Mesenchymal stem cell (in vitro differentiated cells and primary cell): Measurements from ENCODE around the gene PODXL.

Experiments used
- DNase-seq: peaks from one replicate; pipeline ENCODE4 v3.0.0-alpha.2; 2013
- H2AFZ ChIP-seq: one replicate; pipeline ENCODE4 v1.6.1; 2013; ENCODE audit warnings: low read depth, mild to moderate bottlenecking, control low read depth, inconsistent platforms, low read length, moderate library complexity
- H2AK5ac ChIP-seq: 2 replicates; pipeline ENCODE4 v1.6.1; 2013; ENCODE audit warnings: low read length, moderate library complexity, mild to moderate bottlenecking, inconsistent platforms; ENCODE audit not compliant: severe bottlenecking
- H2BK120ac ChIP-seq: one replicate; pipeline ENCODE4 v1.6.1; 2013; ENCODE audit warnings: low read depth, mild to moderate bottlenecking, inconsistent platforms, low read length, moderate library complexity
- H2BK12ac ChIP-seq, 2 experiments: one replicate each; pipeline ENCODE4 v1.6.1; 2013; ENCODE audit warnings: inconsistent platforms in 2 of 2, low read length in 2 of 2, mild to moderate bottlenecking in 2 of 2, moderate library complexity in 2 of 2, control low read depth in 1 of 2
- H2BK15ac ChIP-seq: one replicate; pipeline ENCODE4 v1.6.1; 2013; ENCODE audit warnings: mild to moderate bottlenecking, low read depth, inconsistent platforms; ENCODE audit not compliant: poor library complexity, severe bottlenecking
- H2BK5ac ChIP-seq: 2 replicates; pipeline ENCODE4 v1.6.1; 2013; ENCODE audit warnings: low read depth, mild to moderate bottlenecking, low read length, control low read depth, inconsistent platforms; ENCODE audit not compliant: poor library complexity, severe bottlenecking
- H3K14ac ChIP-seq, 2 experiments: one replicate each; pipeline ENCODE4 v1.6.1; 2013; ENCODE audit warnings: inconsistent platforms in 2 of 2, low read length in 2 of 2, control low read depth in 1 of 2, mild to moderate bottlenecking in 1 of 2, moderate library complexity in 1 of 2
- H3K18ac ChIP-seq, 2 experiments: one replicate each; pipeline ENCODE4 v1.6.1; 2013; ENCODE audit warnings: inconsistent platforms in 2 of 2, low read length in 2 of 2, control low read depth in 1 of 2, low read depth in 1 of 2, mild to moderate bottlenecking in 1 of 2
- H3K23ac ChIP-seq, 2 experiments: one replicate each; pipeline ENCODE4 v1.6.1; 2013; ENCODE audit warnings: inconsistent platforms in 2 of 2, low read length in 2 of 2, mild to moderate bottlenecking in 2 of 2, moderate library complexity in 2 of 2, control low read depth in 1 of 2
- H3K27ac ChIP-seq: 2 replicates; pipeline ENCODE4 v1.5.1; 2013; ENCODE audit warnings: mild to moderate bottlenecking, moderate library complexity, low read length, control low read depth, inconsistent platforms; ENCODE audit not compliant: poor library complexity, severe bottlenecking
- H3K27me3 ChIP-seq, 2 experiments: 2 replicates each; pipeline versions ENCODE4 v1.6.1 to v1.7.0; 2013; ENCODE audit warnings: low read length in 2 of 2, mild to moderate bottlenecking in 2 of 2, moderate library complexity in 2 of 2, control low read depth in 1 of 2, inconsistent platforms in 1 of 2; ENCODE audit not compliant: control insufficient read depth in 1 of 2, insufficient read depth in 1 of 2
- H3K36me3 ChIP-seq, 2 experiments: 2 replicates each; pipeline versions ENCODE4 v1.6.1 to v1.7.0; 2013; ENCODE audit warnings: low read length in 2 of 2, control low read depth in 1 of 2, inconsistent platforms in 1 of 2, low read depth in 1 of 2, mild to moderate bottlenecking in 1 of 2; ENCODE audit not compliant: insufficient read depth in 2 of 2, control insufficient read depth in 1 of 2
- H3K4ac ChIP-seq, 2 experiments: one replicate each; pipeline ENCODE4 v1.6.1; 2013; ENCODE audit warnings: inconsistent platforms in 2 of 2, low read length in 2 of 2, mild to moderate bottlenecking in 2 of 2, moderate library complexity in 2 of 2, control low read depth in 1 of 2, low read depth in 1 of 2
- H3K4me1 ChIP-seq: 2 replicates; pipeline ENCODE4 v1.6.1; 2013; ENCODE audit warnings: low read depth, low read length, control low read depth; ENCODE audit not compliant: control insufficient read depth, insufficient read depth
- H3K4me2 ChIP-seq: 2 replicates; pipeline ENCODE4 v1.6.1; 2013; ENCODE audit warnings: low read length, mild to moderate bottlenecking, inconsistent platforms; ENCODE audit not compliant: poor library complexity, severe bottlenecking
- H3K4me3 ChIP-seq, 2 experiments: 2 replicates each; pipeline versions ENCODE4 v1.5.1 to v1.7.0; 2013; ENCODE audit warnings: low read length in 2 of 2, mild to moderate bottlenecking in 2 of 2, control low read depth in 1 of 2, low read depth in 1 of 2; ENCODE audit not compliant: insufficient read depth in 1 of 2
- H3K79me1 ChIP-seq: replicated peaks from 2 replicates; pipeline ENCODE4 v1.6.1; 2013; ENCODE audit warnings: mild to moderate bottlenecking, control low read depth, low read length, inconsistent platforms; ENCODE audit not compliant: poor library complexity, severe bottlenecking
- H3K9ac ChIP-seq: 2 replicates; pipeline ENCODE4 v1.7.0; 2013; ENCODE audit warnings: mild to moderate bottlenecking, low read length, moderate library complexity
- H3K9me3 ChIP-seq: 2 replicates; pipeline ENCODE4 v1.7.0; 2013; ENCODE audit warnings: mild to moderate bottlenecking, low read length; ENCODE audit not compliant: control insufficient read depth
- H4K8ac ChIP-seq: one replicate; pipeline ENCODE4 v1.6.1; 2013; ENCODE audit warnings: inconsistent platforms, mild to moderate bottlenecking, low read length, moderate library complexity
- H4K91ac ChIP-seq: one replicate; pipeline ENCODE4 v1.6.1; 2013; ENCODE audit warnings: mild to moderate bottlenecking, low read length, inconsistent platforms
- WGBS: methylation state at CpG from one replicate; pipeline ENCODE4 v1.1.7; 2013; ENCODE audit warnings: mixed read lengths; 5-methylcytosine and 5-hydroxymethylcytosine counted together

PODXL gene

GRCh38 chr7:131533566-131534561 is 22.6 kb downstream of the PODXL start:
- H3K27ac ChIP-seq, result no peak overlapping the region
- no peak overlapping the region for H3K18ac ChIP-seq
- no peak overlapping the region for H2AK5ac ChIP-seq
- no peak overlapping the region for H2BK12ac ChIP-seq
- H3K36me3 ChIP-seq, result no peaks in the 10 kb centered on the region
- H3K79me1 ChIP-seq, result no peaks in the 10 kb centered on the region
- H3K14ac ChIP-seq, result no peak overlapping the region
- H4K91ac ChIP-seq, result no peak overlapping the region
- H3K4me2 ChIP-seq, result no peak overlapping the region
- H2AFZ ChIP-seq, result no peak overlapping the region
- no peak overlapping the region for H3K9ac ChIP-seq
- H3K27me3 ChIP-seq, result peaks cover 0 to 3% of the 10 kb centered on the region in 2 experiments
- H2BK15ac ChIP-seq, result no peak overlapping the region
- 88% methylated on average over 8 of the region's 15 CpGs for WGBS
- no peak overlapping the region for H2BK120ac ChIP-seq
- H3K4ac ChIP-seq, result no peak overlapping the region
- no peak for DNase-seq
- H3K4me1 ChIP-seq, result peaks cover 14% of the 10 kb centered on the region
- no peak overlapping the region for H3K4me3 ChIP-seq
- H2BK5ac ChIP-seq, result no peak overlapping the region
- no peaks in the 10 kb centered on the region for H3K9me3 ChIP-seq
- H4K8ac ChIP-seq, result no peak overlapping the region
- H3K23ac ChIP-seq, result no peak overlapping the region

GRCh38 chr7:131533151-131533559 is 23.3 kb downstream of the PODXL start:
- Histone ChIP-seq H2AK5ac (no peak overlapping the region), H3K27me3 (peaks cover 0 to 3% of the 10 kb centered on the region in 2 experiments), H2AFZ (no peak overlapping the region), H3K4ac (no peak overlapping the region), H3K4me2 (no peak overlapping the region), H4K8ac (no peak overlapping the region), H3K18ac (no peak overlapping the region), H3K9ac (no peak overlapping the region), H3K23ac (no peak overlapping the region), H3K36me3 (no peaks in the 10 kb centered on the region), H3K14ac (no peak overlapping the region), H2BK120ac (no peak overlapping the region), H3K4me1 (peaks cover 7% of the 10 kb centered on the region), H3K27ac (no peak overlapping the region), H2BK15ac (no peak overlapping the region), H2BK5ac (no peak overlapping the region), H4K91ac (no peak overlapping the region), H2BK12ac (no peak overlapping the region), H3K79me1 (no peaks in the 10 kb centered on the region), H3K4me3 (no peak overlapping the region), H3K9me3 (no peaks in the 10 kb centered on the region)
- 88% methylated on average over 9 of the region's 9 CpGs for WGBS
- DNase-seq, result no peak

- peaks cover 2% of the 10 kb centered on the region for H3K4me1 ChIP-seq
- no peak overlapping the region for H3K18ac ChIP-seq
- H4K91ac ChIP-seq, result no peak overlapping the region
- H3K4ac ChIP-seq, result no peak overlapping the region
- no peak overlapping the region for H2BK5ac ChIP-seq
- no peak overlapping the region for H4K8ac ChIP-seq
- no peak overlapping the region for H2BK12ac ChIP-seq
- no peak overlapping the region for H3K9ac ChIP-seq
- no peak overlapping the region for H2AFZ ChIP-seq
- no peak overlapping the region for H2BK15ac ChIP-seq
- peaks cover 0 to 3% of the 10 kb centered on the region in 2 experiments for H3K27me3 ChIP-seq
- no peak overlapping the region for H3K14ac ChIP-seq
- no peak overlapping the region for H3K4me2 ChIP-seq
- H3K23ac ChIP-seq, result no peak overlapping the region
- H2BK120ac ChIP-seq, result no peak overlapping the region
- 89% methylated on average over 9 of the region's 10 CpGs for WGBS
- no peak overlapping the region for H3K27ac ChIP-seq
- H3K79me1 ChIP-seq, result no peaks in the 10 kb centered on the region
- H3K4me3 ChIP-seq, result no peak overlapping the region
- no peaks in the 10 kb centered on the region for H3K36me3 ChIP-seq
- no peak overlapping the region for H2AK5ac ChIP-seq
- H3K9me3 ChIP-seq, result no peaks in the 10 kb centered on the region
- DNase-seq, result no peak
Measured at GRCh38 chr7:131532570-131533091, 23.8 kb downstream of the PODXL start.

- H2AFZ ChIP-seq, result no peak overlapping the region
Measured at GRCh38 chr7:131530137-131530536, 26.3 kb downstream of the PODXL start.

More at GRCh38 chr7:131530137-131530536, 26.3 kb downstream of the PODXL start:
- Histone ChIP-seq H3K36me3 (no peaks in the 10 kb centered on the region), H4K8ac (no peak overlapping the region), H3K18ac (no peak overlapping the region), H4K91ac (no peak overlapping the region), H3K4ac (no peak overlapping the region), H3K4me2 (no peak overlapping the region), H3K27me3 (peaks cover 0 to 3% of the 10 kb centered on the region in 2 experiments), H3K4me3 (no peak overlapping the region), H3K9me3 (no peaks in the 10 kb centered on the region), H2BK120ac (no peak overlapping the region), H3K79me1 (no peaks in the 10 kb centered on the region), H2AK5ac (no peak overlapping the region), H2BK15ac (no peak overlapping the region), H2BK12ac (no peak overlapping the region), H3K14ac (no peak overlapping the region), H3K23ac (no peak overlapping the region), H3K9ac (no peak overlapping the region), H3K4me1 (no peaks in the 10 kb centered on the region), H3K27ac (no peak overlapping the region), H2BK5ac (no peak overlapping the region)
- no peak for DNase-seq
- 91% methylated on average over 5 of the region's 6 CpGs for WGBS
